GM12878 (cell line): ENCODE measurements around the gene ZNF655.

Experiments
- CEBPZ ChIP-seq: fragments of 150-350 bp; IDR thresholded peaks from 2 replicates; pipeline ENCODE4 v1.6.1; 2016; ENCODE audit warnings: low read depth, low read length
- CTCF ChIP-seq, 3 experiments: IDR thresholded peaks in 2 of 3; conservative IDR thresholded peaks in 1 of 3; 2 replicates each; pipeline ENCODE4 v1.5.1; 2011; ENCODE audit warnings: low read depth in 3 of 3, low read length in 3 of 3, mild to moderate bottlenecking in 3 of 3, control low read depth in 2 of 3, moderate library complexity in 2 of 3, inconsistent platforms in 1 of 3, mixed read lengths in 1 of 3; ENCODE audit not compliant: control insufficient read depth in 2 of 3, insufficient read depth in 1 of 3; ENCODE audit errors: extremely low read depth in 1 of 3
- JUND ChIP-seq: IDR thresholded peaks from 2 replicates; pipeline ENCODE4 v1.6.1; 2012; ENCODE audit warnings: low read depth, mild to moderate bottlenecking, low read length, improper control_type of control experiment, moderate library complexity
- KDM1A ChIP-seq: fragments of 200-600 bp; sonication (generic); IDR thresholded peaks from 2 replicates; pipeline ENCODE4 v1.6.1; 2016; ENCODE audit warnings: borderline replicate concordance
- REST ChIP-seq: IDR thresholded peaks from 2 replicates; pipeline ENCODE4 v1.6.1; 2012; ENCODE audit warnings: mild to moderate bottlenecking, low read depth, low read length
- SMC3 ChIP-seq: IDR thresholded peaks from 2 replicates; pipeline ENCODE4 v1.6.1; 2011; ENCODE audit warnings: low read length, improper control_type of control experiment, borderline replicate concordance
- TF ChIP-seq, protein P1 (sequence below): IDR thresholded peaks from 2 replicates; pipeline ENCODE4 v1.6.1; 2011; ENCODE audit warnings: low read depth, mild to moderate bottlenecking, low read length, moderate library complexity, borderline replicate concordance; ENCODE audit errors: extremely low read depth

DNA sequence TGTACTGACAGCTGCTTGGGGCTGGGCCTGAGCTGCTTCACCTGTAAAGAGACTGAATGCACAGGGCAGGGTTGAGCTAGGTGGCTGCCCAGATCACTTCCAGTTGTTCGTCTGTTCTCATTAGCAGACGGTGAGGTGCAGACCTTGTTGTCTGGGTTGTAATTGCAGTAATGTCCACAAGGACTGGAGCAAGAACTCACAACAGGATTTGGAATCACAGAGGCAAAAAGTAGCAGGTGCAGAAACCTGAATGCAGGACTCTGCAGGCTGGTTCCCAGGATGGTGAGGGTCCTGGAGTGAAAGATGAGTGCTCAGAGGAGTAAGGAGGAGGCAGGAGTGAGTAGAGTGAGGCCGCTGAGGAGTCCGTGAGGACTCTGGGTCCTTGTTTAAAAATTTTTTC lies 67.5 kb downstream of the ZNF655 start:
- TF ChIP-seq REST (no peak), SMC3 (no peak), CTCF (IDR thresholded peaks at IDR 0.05 in 2 of 3, conservative IDR thresholded peaks at IDR 0.05 in 1 of 3; ENCODE audit: control insufficient read depth in 2 of 3, extremely low read depth in 1 of 3, insufficient read depth in 1 of 3, low read depth in 3 of 3, low read length in 3 of 3) (no peak), JUND (no peak), CEBPZ (no peak), KDM1A (no peak)
- TF ChIP-seq, protein P1, sequence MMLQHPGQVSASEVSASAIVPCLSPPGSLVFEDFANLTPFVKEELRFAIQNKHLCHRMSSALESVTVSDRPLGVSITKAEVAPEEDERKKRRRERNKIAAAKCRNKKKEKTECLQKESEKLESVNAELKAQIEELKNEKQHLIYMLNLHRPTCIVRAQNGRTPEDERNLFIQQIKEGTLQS, result no peak
